HG03066 (cell line): ENCODE results near the gene OSMR.

Source experiments
- ATAC-seq: cut with Tn5 transposase; IDR thresholded peaks from one replicate; pipeline ENCODE4 v1.9.1; 2021; ENCODE audit warnings: low read depth; ENCODE audit not compliant: unreplicated experiment

OSMR gene

GRCh38 chr5:38870595-38870994 is 24.8 kb downstream of the OSMR start:
- no peak for ATAC-seq

DNA sequence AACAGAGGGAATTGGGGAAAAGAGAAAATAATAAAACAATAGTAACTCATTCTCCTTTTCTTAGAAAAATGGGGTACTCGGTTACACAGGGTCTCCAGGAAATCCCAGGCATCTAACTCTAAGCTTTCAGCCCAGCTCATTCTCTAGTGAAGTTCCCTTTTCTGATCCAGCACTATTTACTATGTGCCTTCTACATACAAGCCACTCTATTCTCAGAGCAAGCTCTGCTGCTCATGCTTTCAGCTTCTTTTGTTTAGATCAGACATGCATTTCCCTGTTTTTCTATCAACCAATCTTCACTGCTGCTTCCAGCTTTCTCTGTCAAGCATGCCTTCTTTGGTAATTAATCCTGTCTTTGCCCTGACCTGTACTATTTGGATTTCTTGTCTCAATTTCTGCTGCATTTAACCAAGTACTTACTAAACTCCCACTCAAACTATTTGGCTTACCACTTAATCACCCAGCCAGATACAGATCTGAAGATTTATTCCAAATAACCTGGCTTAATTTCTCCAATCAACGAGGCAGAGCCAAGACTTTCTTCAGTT is 25.3 kb downstream of the OSMR start:
- no peak for ATAC-seq

GRCh38 chr5:38871790-38872551 is 26.2 kb downstream of the OSMR start:
- no peak for ATAC-seq

DNA sequence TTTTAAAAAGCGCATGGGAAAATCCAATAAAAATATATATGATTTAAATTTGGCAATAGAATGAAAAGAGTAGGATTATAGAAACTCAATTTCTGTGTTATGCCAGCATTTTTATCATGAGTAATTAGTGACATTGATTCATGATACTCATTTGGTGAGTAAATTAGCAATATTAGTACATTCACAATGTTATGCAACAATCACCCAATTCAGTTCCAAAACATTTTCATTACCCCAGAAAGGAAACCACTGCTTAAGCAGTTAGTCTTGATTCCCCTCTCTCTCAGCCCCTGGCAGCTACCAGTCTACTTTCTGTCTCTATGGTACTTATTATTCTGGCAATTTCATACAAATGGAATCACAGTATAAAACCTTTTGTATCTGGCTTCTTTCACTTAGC is 27.0 kb downstream of the OSMR start:
- no peak for ATAC-seq

DNA sequence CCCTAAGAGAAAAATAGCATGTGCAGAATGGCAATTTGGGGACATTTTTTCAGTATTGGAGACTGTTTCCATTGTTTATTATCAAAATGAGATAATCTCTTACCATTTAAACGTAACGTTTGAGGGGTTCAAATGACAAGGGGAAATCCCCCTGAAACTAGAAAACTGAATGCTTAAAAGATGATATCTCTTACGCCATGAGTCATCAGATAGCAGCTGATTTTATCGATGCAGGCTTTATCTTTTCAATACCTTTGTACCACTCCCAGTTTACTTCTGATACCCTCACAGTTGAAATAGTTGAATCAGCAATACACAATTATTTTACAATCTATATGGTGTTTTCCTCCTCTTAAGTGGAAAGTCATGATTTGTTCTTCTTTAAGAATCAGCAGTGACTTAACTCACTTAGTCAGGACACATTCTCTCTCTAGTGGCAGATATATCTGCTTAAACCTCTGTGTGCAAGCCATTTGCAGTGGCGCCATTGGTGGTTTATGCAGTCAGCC is 29.2 kb downstream of the OSMR start:
- ATAC-seq = no peak

DNA sequence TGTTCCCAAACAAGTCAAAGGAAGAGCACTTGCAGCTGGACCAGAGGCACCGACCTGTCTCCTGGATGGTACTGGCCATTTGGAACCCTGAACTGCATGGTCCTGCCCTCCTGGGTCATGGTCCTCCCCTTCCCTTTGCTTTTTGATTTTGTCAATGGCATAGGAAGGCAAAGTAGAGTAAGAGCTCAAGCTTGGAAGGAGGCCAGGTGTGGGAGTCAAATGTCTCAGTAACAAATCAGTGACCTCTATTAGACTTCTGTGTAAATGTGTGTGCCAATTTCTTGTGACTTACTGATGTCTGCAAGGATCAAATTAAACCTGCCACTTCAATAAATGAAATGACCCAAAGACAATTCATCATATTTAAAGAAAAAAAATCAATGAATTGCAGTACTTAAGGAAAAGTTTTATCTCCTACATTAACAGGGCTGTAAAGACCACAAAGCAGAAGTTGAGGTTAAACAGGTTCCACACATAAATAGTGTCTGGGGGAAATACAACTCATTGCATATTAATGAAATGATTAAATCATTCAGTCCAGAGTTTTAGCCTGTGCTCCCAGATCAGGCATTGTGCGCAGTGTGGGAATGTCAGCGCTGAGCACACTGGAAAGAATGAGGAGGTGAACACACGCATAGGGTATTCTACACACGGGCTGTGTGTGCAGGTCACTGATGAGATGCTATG is 32.7 kb downstream of the OSMR start:
- ATAC-seq = no peak

DNA sequence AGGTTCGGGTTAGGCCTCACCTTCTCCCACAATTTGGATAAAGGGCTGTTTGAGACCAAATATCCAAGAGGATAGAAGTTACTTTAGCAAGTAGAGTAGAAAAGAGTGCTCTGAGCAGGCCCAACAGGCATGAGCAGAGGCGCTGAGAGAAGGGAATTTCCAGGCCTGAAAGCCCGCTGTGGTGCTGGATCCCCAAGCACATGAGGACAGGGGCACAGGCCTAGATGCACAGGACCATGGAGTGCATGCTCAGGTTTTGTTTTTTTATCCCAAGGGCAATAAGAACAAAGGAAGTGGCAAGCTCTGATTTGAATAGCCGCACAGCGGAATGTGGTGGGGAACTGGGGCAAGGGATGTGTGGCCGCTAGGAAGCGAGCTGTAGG is 33.3 kb downstream of the OSMR start:
- no peak for ATAC-seq

- ATAC-seq = no peak
Observed at GRCh38 chr5:38883842-38884241, 38.0 kb downstream of the OSMR start.

DNA sequence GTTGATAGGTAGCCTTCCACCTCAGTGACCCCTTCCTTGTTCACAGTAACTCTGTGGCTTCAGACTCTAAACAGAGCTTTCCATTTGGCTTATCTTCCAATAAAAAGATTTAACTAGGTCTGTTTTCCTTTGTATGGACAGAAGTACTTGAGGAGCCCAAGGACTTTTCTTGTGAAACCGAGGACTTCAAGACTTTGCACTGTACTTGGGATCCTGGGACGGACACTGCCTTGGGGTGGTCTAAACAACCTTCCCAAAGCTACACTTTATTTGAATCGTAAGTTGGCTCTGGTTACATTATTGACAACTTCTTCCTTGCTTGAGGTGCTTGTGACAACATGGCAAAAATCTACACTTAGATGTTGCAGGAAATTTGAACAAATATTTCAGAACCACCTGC is 39.4 kb downstream of the OSMR start:
- ATAC-seq = no peak

GRCh38 chr5:38888041-38888440 is 42.2 kb downstream of the OSMR start:
- ATAC-seq = no peak

- no peak for ATAC-seq
Observed at GRCh38 chr5:38889424-38889823, 43.6 kb downstream of the OSMR start.

- ATAC-seq = no peak
Observed at GRCh38 chr5:38891563-38891962, 45.8 kb downstream of the OSMR start.

GRCh38 chr5:38892363-38892762 is 46.6 kb downstream of the OSMR start:
- no peak for ATAC-seq

- ATAC-seq = no peak
Observed at GRCh38 chr5:38896760-38897159, 50.9 kb downstream of the OSMR start.

- ATAC-seq = no peak
Observed at GRCh38 chr5:38899936-38900335, 54.1 kb downstream of the OSMR start.

GRCh38 chr5:38905516-38905915 is 59.7 kb downstream of the OSMR start:
- ATAC-seq = no peak

- no peak for ATAC-seq
Observed at GRCh38 chr5:38906503-38906902, 60.7 kb downstream of the OSMR start.

GRCh38 chr5:38911933-38912332 is 66.1 kb downstream of the OSMR start:
- ATAC-seq = no peak

DNA sequence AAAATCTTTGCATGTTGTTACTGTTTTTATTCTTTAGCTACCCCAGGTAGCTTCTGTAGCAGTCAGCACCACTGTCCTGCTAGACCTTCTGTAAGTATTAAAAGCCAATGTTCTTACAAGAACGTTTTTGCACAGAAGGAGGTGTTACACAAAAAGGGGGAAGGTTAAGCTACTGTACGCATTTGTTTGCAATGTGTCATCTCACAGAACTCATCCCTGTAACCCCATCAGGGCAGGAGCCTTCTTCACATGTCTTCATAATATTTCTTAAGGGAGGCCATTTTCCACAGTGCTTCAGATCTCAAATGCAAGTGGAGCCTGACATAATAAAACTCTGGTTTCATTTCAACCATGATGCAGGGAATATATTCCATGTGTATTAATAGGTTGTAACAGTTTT is 67.9 kb downstream of the OSMR start:
- ATAC-seq = no peak

GRCh38 chr5:38916802-38917201 is 71.0 kb downstream of the OSMR start:
- ATAC-seq = no peak

DNA sequence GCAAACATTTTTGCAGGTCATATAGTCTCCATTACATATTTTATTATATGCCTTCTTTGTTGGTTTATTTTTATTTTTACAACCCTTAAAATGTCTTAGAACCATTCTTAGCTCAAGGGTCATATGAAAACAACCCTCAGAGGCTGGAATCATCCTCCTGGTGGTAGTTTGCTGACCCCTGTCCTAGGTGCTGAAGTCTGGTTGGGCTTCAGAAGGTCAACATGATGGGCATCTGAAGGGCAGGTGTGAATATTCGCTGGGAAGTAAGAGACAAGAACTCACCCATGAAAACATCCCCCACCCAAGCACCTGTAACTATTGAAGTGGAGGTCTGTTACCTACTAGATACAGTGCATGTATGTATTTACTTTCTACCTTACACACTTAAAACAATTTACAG is 75.4 kb downstream of the OSMR start:
- ATAC-seq = no peak

GRCh38 chr5:38922199-38922598 is 76.4 kb downstream of the OSMR start:
- peak; percentile 78 for ATAC-seq
